ENCODE data around the gene DSEL.

The DSEL gene

DNA sequence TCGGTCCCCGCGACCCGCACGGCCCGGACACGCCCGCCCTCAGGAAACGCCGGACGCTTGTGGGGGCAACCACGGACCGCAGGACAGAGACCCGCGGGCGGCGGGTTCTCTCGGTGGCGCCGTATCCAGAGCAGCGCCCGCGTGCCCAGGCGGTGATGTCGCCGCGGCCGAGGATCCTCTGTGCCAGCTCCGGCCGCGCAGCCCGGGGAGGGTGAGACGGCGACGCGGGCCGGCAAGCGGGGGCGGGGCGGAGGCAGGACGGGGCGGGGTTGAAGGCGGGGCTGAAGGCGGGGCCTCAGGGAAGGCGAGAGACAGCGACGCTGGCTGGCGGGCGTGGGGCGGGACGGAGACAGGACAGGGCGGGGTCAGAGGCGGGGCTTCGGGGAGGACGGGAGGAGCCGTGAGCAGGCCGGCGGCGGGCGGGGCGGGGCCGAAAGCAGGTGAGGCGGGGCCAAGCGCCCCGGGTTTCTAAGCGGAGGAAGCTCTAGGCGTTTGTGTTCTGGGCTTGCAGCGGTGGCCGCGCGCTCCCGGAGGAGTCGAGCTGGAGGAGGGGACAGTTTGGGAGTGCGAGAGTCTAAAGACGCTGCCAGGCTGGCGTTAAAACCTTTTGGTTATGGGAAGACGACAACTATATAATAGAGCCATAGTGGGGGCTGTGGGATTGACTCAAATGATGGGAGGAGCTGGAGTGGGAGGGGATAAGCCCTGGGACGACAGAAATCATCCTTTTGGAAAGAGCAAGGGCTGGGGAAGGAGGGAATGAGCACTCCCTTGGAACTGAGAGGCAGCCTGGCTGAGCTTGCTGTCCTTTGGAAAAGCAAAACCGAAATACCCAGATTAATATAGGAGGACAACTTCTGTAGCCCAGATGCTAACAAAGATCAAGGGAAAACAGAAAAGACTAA lies at the start of gene DSEL:
Gene DSEL (minus strand): TSS at position 182 of the 905 bp plus-strand sequence. CDS start 2,112 bp downstream, outside the sequence.
- DNase-seq: peak; percentile 99

DNA sequence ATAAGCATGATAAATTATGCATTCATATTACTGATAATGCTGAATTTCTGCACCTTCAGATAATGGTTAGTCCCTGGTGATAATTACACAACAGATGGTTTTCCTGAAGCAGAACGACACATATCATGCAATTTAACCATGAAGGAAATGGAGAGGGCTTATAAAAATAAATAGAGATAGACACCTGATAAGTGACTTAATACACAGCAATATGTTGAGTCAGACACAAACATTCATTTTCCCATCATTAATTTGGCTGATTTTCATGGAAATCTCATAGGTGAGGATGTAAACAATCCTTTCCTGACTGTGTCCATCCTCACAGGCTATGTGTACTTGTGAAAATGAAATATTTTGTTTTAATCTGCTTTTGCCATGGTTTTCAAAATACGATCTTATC lies 36.9 kb upstream of the DSEL start:
- DNase-seq: no peak

DNA sequence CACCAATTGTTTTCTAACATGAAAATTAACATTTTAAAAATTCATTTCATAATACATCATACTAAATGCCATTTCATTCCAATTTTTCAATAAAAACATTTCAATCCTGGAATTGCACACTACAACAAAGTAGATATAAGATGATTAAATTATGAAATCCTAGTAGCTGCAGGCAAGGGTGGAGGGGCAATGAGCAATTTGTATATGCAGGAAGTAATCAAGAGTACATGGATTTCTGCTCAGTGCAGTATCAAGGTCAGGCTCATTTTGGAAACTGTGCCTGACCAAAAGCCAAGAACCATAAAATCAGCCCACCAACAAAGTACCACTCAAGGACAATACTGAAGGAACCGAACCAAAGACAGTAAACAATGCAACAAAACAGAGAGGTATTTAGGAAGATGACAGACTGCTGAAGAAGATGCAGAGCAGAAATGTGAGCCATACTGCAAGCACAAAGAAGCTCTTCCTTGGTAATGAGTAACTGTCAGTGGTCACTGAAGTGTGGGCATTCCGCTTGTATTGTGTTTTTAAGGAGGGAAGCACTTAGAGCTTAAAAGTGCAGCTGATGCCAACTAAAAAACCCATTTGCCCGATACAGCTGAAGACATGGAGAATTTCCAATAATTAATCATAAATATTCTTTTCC lies 34.5 kb upstream of the DSEL start:
- DNase-seq: no peak

DNA sequence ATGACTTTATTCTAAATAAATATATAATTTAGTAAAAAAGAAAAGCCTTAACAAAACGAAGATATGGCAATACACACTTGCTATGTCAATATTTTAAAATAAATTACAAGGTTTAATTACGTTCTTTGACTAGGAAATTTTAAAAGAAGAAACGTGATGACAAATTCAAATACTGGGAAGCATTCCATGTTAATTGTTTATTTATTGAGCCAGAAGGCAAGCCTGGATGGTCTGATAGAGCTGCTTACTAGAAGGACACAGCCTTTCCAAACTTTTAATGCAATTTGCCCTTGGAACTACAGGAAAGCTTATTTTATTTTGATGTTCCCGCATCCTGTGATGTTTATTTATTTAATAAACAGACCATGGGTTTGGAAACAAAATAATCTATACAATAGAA lies 33.4 kb upstream of the DSEL start:
- no peak for DNase-seq

DNA sequence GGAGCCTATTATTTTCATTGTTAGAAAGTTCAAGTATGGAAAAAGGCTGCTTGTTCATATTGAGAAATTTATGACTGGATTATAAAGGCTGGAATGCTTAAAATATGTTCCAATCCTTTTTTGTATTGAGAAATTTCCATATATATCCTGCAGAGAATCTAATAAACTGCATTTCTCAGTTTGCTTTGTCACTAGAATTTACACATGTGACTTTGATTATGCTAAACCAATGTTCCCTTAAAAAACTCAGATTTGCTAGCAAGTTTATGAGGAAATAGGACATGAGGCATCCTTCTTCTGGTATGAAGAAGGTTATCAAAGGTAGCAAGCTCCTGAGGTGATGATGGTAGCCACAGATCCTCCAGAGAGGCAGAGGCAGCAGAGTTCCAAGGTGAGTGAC lies 29.2 kb upstream of the DSEL start:
- no peak for DNase-seq

DNA sequence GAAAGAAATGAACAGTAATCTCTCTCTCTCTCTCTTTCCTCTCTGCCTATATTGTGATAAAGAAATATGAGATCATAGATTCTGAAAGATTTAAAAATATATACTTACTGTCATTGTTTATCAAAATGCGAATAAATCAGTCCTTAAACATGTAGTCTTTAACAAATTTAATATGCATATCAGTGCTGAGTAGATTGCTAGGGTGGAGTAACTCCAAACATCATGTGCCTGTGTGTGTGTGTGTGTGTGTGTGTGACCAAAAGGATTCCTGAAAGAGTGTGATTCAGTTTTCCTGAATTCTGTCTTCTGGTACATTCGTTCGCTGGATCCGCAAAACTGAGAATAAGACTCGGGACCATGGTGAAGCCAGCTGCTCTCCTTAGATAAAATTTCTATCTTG lies 24.0 kb upstream of the DSEL start:
- DNase-seq: no peak

DNA sequence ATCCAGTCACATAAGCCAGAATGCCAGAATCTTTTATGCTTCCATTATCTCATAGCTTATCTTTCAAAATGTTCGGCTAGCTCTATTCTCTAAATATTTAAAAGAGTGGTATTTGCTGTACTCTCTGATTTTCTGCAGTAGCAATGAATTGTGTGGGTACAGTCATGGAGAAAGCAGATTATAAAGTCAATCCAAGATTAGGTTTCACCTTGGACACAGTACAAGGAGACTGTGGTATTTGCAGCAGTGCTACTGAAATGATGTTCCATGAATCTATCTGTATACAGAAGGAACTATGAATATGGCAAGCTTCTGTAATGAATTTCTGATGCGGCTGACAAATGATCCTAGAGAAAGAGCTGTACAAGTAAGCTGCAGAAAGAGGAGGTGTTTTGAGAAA lies 15.4 kb upstream of the DSEL start:
- no peak for DNase-seq

DNA sequence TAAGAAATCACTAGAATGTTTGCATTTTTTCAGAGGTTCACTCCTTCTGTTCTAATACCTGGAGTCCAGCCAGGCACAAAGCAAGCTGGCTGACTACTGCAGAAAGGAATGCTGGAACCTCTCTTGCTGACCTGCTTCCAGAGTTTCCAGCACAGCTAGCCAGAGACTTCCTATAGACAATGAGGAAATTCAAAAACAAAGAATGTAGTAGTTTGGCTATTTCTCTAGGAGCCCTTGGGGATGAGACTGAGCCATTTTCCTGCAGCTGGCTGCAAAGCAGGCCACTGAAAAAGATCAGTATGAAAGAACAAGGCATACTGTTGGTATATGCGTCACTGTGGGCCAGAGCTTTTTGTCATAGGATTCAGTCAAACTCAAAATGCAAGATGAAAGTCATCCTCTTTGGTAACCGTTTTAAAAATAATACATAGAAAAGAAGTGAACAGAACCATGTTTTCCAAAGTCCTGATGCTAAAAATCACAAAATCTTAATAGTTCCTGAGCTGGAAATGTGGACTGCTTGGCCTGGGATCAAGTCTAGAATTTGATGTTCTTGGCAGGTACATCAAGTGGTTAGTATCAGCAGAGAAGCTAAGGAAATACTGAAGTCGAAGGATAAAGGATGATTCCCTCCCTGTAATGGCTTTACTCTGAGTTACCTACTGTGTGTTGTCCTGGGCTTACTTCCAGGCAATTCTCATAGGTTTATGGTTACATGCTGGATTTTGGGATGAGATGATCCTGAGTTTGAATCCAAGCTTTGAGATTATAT lies 9.0 kb upstream of the DSEL start:
- DNase-seq: peak; percentile 87

DNA sequence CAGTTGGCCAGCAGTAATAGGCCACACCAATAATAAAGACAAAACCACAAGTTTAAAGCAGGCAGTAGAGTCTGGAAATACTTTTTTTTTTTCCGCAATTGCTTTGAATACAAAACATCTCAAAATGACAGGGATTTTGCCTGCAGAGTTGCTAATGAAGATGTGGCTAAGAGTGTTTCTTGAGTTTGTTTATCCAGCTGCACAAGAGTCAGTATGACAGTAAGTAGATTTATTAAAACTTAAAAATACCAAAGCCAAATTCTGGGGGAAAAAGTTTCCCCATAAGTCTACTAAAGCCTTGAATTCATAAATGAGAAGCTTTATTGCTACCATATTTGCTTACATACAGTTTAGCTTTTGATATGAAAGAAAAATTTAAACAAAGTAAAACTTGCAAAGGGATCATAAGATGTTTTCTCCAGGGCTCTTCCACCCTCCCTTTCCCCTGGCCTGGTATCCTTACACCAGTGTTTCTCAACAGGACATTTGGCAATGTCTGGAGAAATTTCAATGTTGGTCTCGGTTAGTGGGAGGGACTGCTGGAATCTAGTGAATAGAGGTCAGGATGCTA lies 3.9 kb upstream of the DSEL start:
- no peak for DNase-seq

DNA sequence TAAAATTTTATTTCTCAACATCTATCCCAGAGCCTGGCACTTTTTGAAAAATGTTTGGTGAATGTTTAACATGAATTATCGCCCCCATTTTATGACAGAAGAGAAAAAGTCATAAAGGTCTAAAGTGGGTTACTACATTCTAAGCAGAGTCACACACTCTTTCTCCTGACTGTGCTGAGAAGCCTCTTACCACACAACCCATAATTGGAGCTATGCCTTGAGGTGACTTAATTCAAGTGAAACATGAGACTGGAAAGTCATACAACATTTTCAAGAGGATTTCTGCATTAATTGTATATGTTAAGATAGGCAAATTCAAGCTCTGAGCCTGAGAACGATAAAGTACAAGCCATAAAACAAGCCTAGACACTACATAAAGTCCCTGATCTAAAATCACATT lies 3.1 kb upstream of the DSEL start:
- DNase-seq: no peak

DNA sequence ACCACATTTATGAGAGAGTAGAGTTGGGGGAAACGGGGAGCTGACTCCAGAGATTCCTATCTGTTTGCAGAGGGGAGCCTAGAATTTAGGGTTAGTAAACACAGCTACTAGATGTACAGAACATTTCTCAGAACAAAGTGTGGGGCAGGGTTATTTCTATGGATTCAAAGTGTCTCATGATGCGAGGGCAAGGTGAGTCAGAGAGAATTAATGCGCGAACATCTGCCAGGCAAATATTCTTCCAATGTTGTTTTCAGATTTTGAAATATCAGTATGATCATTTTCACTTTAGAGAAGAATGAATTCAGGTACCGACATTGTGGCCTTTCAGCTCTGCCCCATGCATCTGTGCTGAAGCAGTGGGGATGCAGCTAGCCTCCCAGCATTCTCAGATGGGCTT lies 2.0 kb upstream of the DSEL start:
- DNase-seq: no peak

DNA sequence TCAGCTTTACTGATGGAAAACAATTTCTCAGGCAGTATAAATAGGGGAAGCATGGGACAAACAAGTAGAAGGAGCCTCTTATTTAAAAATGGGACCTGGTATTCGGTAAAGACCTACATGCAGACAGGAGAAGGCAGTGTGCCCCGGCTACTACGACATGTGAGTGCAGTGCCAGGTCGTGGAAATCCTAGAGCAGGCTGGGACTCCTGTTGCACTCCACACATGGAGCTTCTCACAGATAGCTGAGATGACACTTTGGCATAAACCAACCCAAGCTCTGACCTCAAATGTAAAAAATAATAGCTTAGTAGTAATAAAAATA lies 885 bp upstream of the DSEL start:
- DNase-seq: no peak

DNA sequence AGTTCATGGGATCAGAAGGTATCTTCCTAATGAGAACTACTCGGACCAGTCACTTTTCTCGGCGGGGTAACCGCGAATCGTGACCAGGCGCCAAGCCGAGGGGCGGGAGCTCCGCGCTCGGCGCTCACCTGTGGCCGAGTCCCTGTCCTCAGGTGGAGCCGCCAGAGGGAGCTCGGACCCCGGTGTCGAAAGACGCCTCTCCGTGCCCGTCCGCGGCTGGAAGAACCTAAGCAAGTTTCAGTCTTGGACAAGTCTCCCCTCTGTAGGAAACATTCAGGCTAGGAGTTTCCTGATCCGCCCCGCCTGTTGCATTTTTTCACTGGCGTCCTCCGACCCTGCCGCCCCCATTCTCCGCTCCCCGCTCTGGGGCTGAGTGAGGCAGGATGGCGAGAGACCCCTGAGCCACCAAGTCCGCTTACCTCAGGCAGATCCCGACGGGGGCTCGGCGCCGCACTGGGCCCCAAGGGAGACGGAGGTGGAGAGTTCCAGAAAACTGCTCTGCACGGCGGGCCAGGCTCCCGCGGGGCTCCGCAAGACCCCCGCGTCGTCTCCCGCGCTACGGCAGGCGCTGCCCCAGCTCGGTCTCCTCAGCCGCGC lies 480 bp downstream of the DSEL start:
- DNase-seq: peak; percentile 92

DNA sequence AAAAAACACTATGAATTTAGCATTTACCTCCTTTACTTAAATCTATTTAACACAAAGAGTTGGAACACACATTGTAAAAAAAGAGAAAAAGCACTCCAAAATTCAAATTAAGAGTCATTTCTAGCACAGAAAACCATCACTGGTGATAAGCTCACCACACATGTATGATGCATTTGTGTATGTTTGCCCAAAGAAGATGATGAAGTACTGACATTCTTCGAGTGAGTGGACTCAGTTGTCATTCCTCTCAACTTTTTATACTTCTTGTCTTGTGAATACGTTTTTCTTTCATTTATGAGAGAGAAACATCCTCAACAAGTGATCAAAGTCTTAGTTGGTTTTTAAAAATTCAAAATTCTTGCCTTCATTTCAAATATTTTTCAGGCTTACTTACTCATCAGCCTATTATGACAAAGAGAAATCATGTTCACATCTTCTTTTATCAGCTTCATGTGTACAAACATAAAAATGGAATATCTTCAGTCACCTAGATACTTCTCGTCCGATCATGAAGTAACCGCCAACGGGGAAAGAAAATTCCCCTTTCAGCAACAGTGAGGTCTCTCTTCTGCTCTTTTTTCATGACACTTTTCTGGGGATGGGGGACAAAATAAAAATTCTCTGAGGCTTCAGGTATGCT lies 1.5 kb downstream of the DSEL start:
- DNase-seq: no peak

DNA sequence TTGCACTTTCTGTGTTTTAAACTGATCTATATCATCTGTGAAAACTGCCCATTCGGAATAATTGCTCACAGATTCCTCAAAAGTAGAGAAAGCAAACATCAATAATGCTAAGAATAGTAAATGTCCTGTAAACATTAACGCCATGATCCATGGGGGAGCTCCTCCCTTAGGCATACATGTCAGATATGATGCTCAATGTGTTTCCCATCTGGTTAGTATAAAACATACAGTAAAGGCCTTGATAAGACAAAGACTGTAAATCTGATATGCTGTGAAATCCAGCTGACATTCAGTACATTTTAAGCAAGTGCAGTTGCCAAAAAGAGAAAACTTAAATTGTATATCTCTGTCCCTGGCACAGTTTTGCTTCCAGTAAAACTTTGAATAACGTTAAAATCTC lies 2.1 kb downstream of the DSEL start:
- DNase-seq: no peak

DNA sequence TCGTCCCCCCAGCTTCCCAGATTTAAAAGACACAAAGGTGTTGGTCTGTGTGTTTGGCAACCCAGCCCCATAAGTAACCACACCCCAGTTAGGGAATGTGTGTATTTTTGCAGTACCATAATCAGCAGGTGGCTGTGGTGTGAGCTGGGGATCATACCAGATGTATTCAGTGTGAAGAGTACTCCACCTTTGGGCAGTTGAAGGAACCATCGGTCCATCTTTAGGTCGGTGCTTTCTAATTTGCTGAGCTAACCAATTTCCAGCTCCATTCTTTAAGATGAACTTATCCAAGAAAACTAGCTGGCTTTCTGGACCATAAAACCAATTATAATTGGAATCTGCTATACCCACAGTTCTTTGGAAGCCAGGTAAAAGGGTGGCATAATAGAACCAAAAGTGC lies 3.2 kb downstream of the DSEL start:
- no peak for DNase-seq

DNA sequence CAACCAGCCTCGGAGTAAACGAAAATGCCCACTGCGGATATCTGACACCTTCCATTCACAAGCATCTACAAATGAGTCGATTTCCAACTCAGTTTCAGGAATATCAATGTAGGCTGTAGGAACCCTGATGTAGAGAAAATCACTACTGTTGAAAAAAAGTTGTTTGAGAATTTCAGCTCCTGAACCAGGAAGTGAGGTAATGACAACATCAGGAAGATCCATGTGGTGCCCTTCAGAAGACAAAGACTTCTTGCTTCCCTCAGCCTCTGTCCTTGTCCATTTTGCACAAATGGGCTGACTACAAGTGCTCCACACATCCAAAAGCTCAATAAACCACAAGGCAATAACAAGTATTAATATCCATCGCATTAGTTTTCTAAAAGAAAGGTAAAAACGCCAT lies 4.7 kb downstream of the DSEL start:
- DNase-seq: no peak

DNA sequence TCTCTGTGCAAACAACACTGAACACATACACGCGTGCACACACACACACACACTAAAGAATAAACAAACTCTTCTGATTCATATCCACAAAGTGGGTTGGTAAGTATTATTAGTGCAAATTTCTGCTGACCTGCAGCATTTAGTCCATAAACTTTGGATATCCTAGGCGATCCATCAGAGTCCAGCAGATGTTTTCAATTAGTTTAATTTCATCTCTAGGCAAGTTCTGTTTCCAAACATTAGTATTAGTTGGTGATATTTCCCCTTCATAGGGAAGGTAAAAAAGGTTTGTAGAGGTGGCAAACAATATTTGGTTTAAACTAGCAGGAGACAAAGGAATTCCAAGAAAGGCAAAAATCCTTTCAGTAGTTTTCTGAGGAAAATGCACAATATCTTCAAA lies 5.7 kb downstream of the DSEL start:
- no peak for DNase-seq

DNA sequence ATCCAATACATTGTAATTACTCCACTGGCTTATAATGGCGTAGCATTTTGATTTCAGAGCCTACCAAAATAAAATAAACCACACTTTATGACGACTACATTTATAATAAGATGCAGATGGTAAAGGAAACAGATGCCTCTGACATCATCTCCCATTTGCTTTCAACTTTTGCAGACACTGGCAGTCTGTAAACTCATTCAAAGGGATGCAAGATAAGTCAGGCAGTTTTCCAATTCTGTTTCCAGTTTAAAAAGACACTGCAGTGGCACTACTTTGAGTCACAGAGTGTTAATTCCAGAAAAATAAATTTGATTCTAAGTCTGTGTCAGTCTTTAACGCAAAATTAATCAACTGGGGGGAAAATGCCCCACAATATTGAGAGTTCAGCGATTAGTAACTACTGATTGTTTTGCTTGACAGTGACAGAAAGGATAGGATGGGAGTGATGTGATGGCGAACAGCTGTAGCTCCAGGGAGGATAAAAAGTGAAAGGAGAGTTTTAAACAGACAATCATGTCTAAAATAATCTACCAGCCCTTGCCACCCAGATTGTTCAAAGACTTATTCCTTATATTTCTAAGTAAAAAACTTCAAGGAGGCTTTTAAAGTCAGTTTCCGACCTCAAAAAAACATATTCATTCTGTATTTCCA lies 6.7 kb downstream of the DSEL start:
- DNase-seq: no peak

DNA sequence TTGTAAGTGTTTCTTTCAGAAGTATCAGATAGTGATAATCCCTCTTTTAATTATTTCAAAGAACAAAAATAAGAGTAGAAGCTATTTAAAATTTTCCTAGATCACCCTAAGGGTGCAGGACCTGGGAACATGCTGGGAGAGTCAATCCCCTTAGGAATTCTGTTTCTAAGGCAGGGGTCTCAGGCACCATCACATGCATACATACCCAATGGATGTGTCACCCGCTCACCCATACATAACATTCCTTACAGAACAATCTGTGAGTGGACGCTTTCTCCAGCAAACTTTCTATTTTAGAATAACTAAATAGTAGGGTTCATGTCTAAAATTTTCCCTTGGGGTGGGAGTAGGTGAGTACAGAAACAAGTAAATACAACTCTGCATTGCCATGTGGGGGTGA lies 8.4 kb downstream of the DSEL start:
- DNase-seq: no peak

DNA sequence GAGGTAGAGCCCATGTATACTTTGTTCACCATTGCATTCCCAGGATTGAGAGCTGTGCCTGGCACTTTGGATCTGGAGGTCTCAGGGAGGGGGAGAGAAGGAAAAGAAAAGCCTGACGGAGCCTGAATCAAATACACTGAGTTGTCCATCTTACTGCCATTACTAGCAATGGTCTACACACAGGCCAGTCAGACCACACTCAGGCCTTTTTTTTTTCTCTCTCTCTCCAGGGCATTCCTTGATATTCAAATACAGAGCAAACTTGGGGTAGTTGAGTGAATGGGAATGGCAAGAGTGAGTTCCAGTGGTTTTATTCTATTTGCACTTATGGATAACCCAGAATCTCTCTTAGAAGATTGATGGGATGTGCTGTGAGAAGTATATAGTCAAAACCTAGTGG lies 11.8 kb downstream of the DSEL start:
- DNase-seq: no peak
